Activated CD8-positive, alpha-beta memory T cell treated with anti-CD3 and anti-CD28 coated beads, Interleukin-2, amount 50 U/mL, for 48 hours (primary cell): Measurements from ENCODE around the gene AK9.
"Not testable (repeated sequence)": the region's sequence is repeated elsewhere in the genome, so short reads cannot be mapped to it uniquely, and the experiment has no call there.

Source experiments
- DNase-seq: peaks from one replicate; pipeline ENCODE4 v3.0.0-alpha.2; 2020

The AK9 gene

GRCh38 chr6:109695468-109695867 is 4.5 kb upstream of the AK9 start:
- DNase-seq = no peak

DNA sequence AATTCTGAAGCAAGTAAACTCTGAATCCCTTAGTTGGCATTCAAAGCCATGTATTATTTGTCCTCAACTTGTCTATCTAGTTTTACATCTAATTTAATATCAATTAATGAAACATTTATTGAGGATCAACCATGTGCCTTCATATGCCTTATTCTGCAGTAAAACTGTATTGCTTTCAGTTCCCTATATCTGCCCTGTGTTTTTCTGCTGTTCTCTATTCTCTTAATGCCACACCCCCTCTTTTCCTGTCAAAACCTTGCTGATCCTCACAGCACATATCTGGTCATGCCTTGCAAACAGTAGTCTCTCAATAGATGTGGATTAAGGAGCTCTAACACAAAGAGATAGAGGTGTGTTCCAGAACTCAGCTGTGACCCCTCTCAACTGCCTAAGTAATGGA is 2.1 kb upstream of the AK9 start:
- DNase-seq = no peak

DNA sequence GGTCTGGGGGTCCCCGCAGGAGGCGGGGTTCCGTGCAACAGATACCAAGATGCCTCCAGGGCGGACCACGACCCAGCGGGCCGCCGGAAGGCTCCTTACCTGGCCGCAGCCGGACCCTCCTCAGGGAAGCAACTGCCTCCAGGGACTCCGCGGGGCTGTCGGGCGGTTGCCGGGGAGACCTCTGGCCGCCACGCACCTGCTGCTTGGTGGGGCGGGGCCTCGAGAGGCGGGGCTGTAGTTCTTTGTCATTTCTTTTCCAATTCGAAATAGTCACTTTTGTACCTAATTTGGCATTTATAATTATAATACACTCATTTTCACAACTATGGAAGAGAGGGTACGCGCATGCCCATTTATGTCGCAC is 647 bp downstream of the AK9 start:
- DNase-seq = peak; percentile 81

- DNase-seq = no peak
Measured at GRCh38 chr6:109687271-109687761, 3.7 kb downstream of the AK9 start.

- no peak for DNase-seq
Measured at GRCh38 chr6:109686566-109687265, 4.3 kb downstream of the AK9 start.

DNA sequence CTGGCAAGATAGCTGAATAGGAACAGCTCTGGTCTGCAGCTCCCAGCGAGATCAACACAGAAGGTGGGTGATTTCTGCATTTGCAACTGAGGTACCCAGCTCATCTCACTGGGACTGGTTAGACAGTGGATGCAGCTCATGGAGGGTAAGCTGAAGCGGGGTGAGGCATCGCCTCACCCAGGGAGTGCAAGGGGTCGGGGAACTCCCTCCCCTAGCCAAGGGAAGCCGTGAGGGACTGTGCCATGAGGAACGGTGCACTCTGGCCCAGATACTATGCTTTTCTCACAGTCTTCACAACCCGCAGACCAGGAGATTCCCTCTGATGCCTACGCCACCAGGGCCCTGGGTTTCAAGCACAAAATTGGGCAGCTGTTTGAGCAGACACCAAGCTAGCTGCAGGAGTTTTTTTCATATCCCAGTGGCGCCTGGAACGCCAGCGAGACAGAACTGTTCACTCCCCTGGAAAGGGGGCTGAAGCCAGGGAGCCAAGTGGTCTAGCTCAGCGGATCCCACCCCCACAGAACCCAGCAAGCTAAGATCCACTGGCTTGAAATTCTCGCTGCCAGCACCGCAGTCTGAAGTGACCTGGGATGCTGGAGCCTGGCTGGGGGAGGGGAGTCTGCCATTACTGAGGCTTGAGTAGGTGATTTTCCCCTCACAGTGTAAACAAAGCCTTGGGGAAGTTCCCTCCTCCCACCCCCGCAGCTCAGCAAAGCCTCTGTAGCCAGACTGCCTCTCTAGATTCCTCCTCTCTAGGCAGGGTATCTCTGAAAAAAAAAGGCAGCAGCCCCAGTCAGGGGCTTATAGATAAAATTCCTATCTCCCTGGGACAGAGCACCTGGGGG is 12.1 kb downstream of the AK9 start:
- DNase-seq = not testable (repeated sequence)

DNA sequence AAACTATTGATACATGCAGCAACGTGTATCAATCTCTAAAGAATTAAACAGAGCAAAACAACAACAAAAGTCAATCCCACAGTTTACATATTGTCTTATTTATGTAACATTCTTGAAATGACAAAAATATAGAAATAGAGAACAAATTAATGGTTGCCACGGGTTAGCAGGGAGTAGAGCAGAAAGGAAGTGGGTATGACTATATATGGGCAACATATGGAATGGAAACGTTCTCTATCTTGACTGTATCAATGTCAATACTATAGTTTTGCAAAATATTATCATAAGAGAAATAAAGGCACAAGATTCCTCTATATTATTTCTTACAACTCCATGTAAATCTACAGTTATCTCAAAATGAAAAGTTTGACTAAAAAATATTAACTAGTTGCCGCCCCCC is 12.8 kb downstream of the AK9 start:
- no peak for DNase-seq

- no peak for DNase-seq
Measured at GRCh38 chr6:109676724-109677123, 14.3 kb downstream of the AK9 start.

DNA sequence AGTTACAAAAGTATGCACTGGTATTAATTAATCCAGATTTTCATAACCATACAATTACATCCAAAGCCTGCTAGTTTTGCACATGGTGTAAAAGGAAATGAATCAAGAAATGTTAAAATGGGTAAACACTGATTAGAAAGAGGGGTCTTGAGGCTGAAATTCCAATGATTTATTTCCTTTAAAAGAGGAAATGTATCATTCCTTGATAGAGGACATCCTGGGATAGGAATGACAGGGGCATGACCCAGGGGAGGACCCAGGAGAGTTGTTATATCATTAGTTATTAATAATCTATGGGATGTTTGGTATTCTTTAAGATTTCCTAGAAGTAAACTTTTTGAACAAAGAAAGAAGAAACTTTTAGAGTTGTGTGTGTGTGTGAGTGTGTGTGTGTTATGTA is 18.2 kb downstream of the AK9 start:
- DNase-seq = no peak

GRCh38 chr6:109672175-109672574 is 18.8 kb downstream of the AK9 start:
- DNase-seq = no peak

- DNase-seq = no peak
Measured at GRCh38 chr6:109671733-109672132, 19.3 kb downstream of the AK9 start.

GRCh38 chr6:109669811-109670210 is 21.2 kb downstream of the AK9 start:
- no peak for DNase-seq

GRCh38 chr6:109662192-109662591 is 28.8 kb downstream of the AK9 start:
- no peak for DNase-seq

GRCh38 chr6:109660526-109661320 is 30.3 kb downstream of the AK9 start:
- no peak for DNase-seq

DNA sequence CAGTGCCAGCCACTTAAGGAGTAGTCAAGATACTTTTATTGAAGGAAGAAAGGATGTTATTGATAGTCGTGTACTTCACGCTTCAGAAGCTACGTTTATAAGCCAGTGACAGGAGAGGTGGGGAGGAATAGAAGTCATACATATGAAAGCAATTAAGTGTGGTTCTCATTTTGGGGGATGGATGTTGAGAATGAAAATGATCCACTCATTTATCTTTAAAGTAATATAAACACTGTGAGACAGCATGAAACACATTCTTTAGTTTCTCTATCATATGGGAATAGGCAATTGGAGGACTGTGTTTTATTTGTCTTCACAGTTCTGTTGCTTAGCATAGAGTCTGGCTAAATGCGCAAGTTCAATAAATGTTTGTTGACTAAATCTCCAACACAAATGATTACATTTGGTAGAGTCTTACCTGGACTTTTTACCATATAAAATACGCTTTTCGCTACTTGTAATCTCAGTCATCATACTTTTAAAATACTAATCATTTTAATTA is 35.2 kb downstream of the AK9 start:
- DNase-seq = no peak

GRCh38 chr6:109653264-109653663 is 37.7 kb downstream of the AK9 start:
- no peak for DNase-seq

DNA sequence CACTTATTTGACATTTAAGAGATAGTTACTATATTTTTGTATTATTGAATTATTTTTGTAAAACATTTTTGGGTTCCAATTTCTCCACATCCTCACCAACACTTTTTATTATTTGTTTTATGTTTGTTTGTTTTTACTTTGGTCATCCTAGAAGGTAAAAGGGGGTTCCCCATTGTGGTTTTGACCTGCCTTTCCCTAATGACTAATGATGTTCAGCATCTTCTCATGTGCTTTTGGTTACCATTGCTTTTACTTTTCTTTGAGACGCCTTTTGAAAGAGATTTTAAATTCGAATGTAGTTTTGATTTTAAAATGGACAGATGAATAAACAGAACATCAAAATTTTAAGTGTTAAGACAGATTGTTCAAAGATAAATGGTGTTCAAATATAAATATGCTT is 46.9 kb downstream of the AK9 start:
- DNase-seq = no peak

GRCh38 chr6:109632405-109632804 is 58.6 kb downstream of the AK9 start:
- no peak for DNase-seq

GRCh38 chr6:109631403-109631802 is 59.6 kb downstream of the AK9 start:
- DNase-seq = no peak

- no peak for DNase-seq
Measured at GRCh38 chr6:109628158-109629000, 62.6 kb downstream of the AK9 start.

GRCh38 chr6:109626311-109626710 is 64.7 kb downstream of the AK9 start:
- no peak for DNase-seq

GRCh38 chr6:109625199-109625598 is 65.8 kb downstream of the AK9 start:
- DNase-seq = no peak
